H9 (cell line): ENCODE results near the gene BRAF. TPM values are rescaled to one million over a fixed set of nuclear protein-coding genes. Genes with fewer than 3 reads are reported as not detected.

Experiments used
- DNase-seq: peaks from one replicate; pipeline ENCODE4 v3.0.0-alpha.2; 2017
- H2AFZ ChIP-seq: one replicate; pipeline ENCODE4 v1.6.1; 2013; ENCODE audit warnings: mild to moderate bottlenecking, low read length, control low read depth, moderate library complexity
- H2AK5ac ChIP-seq: 2 replicates; pipeline ENCODE4 v1.6.1; 2013; ENCODE audit warnings: low read length, control low read depth, mixed read lengths; ENCODE audit not compliant: insufficient read length
- H2BK120ac ChIP-seq: one replicate; pipeline ENCODE4 v1.6.1; 2013; ENCODE audit warnings: low read depth, mild to moderate bottlenecking, low read length, control low read depth, inconsistent platforms; ENCODE audit not compliant: poor library complexity, severe bottlenecking
- H2BK12ac ChIP-seq: 2 replicates; pipeline ENCODE4 v1.6.1; 2013; ENCODE audit warnings: low read length, control low read depth, mixed read lengths, low read depth; ENCODE audit not compliant: insufficient read length
- H2BK15ac ChIP-seq: 2 replicates; pipeline ENCODE4 v1.6.1; 2013; ENCODE audit warnings: low read depth, low read length, control low read depth
- H2BK20ac ChIP-seq: one replicate; pipeline ENCODE4 v1.6.1; 2013; ENCODE audit warnings: low read depth, mild to moderate bottlenecking, low read length, control low read depth, inconsistent platforms; ENCODE audit not compliant: poor library complexity, severe bottlenecking
- H2BK5ac ChIP-seq: 2 replicates; pipeline ENCODE4 v1.6.1; 2013; ENCODE audit warnings: low read length, control low read depth, mixed read lengths; ENCODE audit not compliant: insufficient read length
- H3K14ac ChIP-seq: 2 replicates; pipeline ENCODE4 v1.6.1; 2013; ENCODE audit warnings: low read length, control low read depth; ENCODE audit not compliant: insufficient read depth
- H3K18ac ChIP-seq: 2 replicates; pipeline ENCODE4 v1.6.1; 2013; ENCODE audit warnings: low read depth, mild to moderate bottlenecking, mixed read lengths, low read length, control low read depth; ENCODE audit not compliant: insufficient read length
- H3K23ac ChIP-seq: 2 replicates; pipeline ENCODE4 v1.6.1; 2013; ENCODE audit warnings: low read length, control low read depth, mixed read lengths, low read depth; ENCODE audit not compliant: insufficient read length
- H3K23me2 ChIP-seq: 2 replicates; pipeline ENCODE4 v1.6.1; 2013; ENCODE audit warnings: low read depth, mild to moderate bottlenecking, mixed read lengths, low read length, control low read depth; ENCODE audit not compliant: insufficient read length, poor library complexity, severe bottlenecking
- H3K27ac ChIP-seq: 2 replicates; pipeline ENCODE4 v1.5.1; 2013; ENCODE audit warnings: low read length, control low read depth, mixed read lengths, low read depth; ENCODE audit not compliant: insufficient read length
- H3K27me3 ChIP-seq: 2 replicates; pipeline ENCODE4 v1.6.1; 2013; ENCODE audit warnings: low read length, control low read depth, inconsistent platforms; ENCODE audit not compliant: insufficient read depth
- H3K4ac ChIP-seq: 2 replicates; pipeline ENCODE4 v1.6.1; 2013; ENCODE audit warnings: low read depth, mild to moderate bottlenecking, control low read depth, inconsistent platforms, low read length, moderate library complexity
- H3K4me1 ChIP-seq: 2 replicates; pipeline ENCODE4 v1.6.1; 2013; ENCODE audit warnings: low read length, control low read depth, inconsistent platforms; ENCODE audit not compliant: insufficient read depth
- H3K4me2 ChIP-seq: 2 replicates; pipeline ENCODE4 v1.6.1; 2013; ENCODE audit warnings: low read length, control low read depth, mixed read lengths; ENCODE audit not compliant: insufficient read length, insufficient read depth
- H3K56ac ChIP-seq: 2 replicates; pipeline ENCODE4 v1.6.1; 2013; ENCODE audit warnings: low read depth, mild to moderate bottlenecking, mixed read lengths, low read length, control low read depth; ENCODE audit not compliant: insufficient read length
- H3K79me1 ChIP-seq: 2 replicates; pipeline ENCODE4 v1.6.1; 2013; ENCODE audit warnings: low read depth, mild to moderate bottlenecking, moderate library complexity, low read length, control low read depth, inconsistent platforms; ENCODE audit not compliant: insufficient read depth, poor library complexity, severe bottlenecking
- H3K79me2 ChIP-seq: 2 replicates; pipeline ENCODE4 v1.6.1; 2013; ENCODE audit warnings: low read length, control low read depth, inconsistent platforms; ENCODE audit not compliant: insufficient read depth
- H3K9ac ChIP-seq: 2 replicates; pipeline ENCODE4 v1.6.1; 2013; ENCODE audit warnings: low read length, control low read depth, mixed read lengths; ENCODE audit not compliant: insufficient read length; ENCODE audit errors: extremely low read depth
- H3K9me3 ChIP-seq: one replicate; pipeline ENCODE4 v1.6.1; 2013; ENCODE audit warnings: low read depth, low read length, inconsistent platforms; ENCODE audit not compliant: control insufficient read depth
- H3T11ph ChIP-seq: one replicate; pipeline ENCODE4 v1.6.1; 2013; ENCODE audit warnings: mild to moderate bottlenecking, low read length, control low read depth, inconsistent platforms
- H4K20me1 ChIP-seq: one replicate; pipeline ENCODE4 v1.6.1; 2013; ENCODE audit not compliant: control insufficient read depth, insufficient read length, insufficient read depth
- H4K5ac ChIP-seq: 2 replicates; pipeline ENCODE4 v1.6.1; 2013; ENCODE audit warnings: low read depth, mild to moderate bottlenecking, mixed read lengths, low read length, control low read depth; ENCODE audit not compliant: insufficient read length
- H4K8ac ChIP-seq: replicated peaks from 2 replicates; pipeline ENCODE4 v1.6.1; 2013; ENCODE audit warnings: low read length, control low read depth, mixed read lengths, low read depth; ENCODE audit not compliant: insufficient read length
- H4K91ac ChIP-seq: 2 replicates; pipeline ENCODE4 v1.6.1; 2013; ENCODE audit warnings: low read depth, mild to moderate bottlenecking, moderate library complexity, mixed read lengths, low read length, control low read depth; ENCODE audit not compliant: insufficient read length
- H3K27ac Mint-ChIP-seq, 3 experiments: 2 replicates in 2 of 3; 3 replicates in 1 of 3; pipeline ENCODE4 v1.8.0; 2020 to 2021; ENCODE audit warnings: mixed read lengths in 3 of 3, mild to moderate bottlenecking in 1 of 3, moderate library complexity in 1 of 3
- H3K27me3 Mint-ChIP-seq: 2 replicates; pipeline ENCODE4 v1.8.0; 2021; ENCODE audit warnings: low read depth, mild to moderate bottlenecking, moderate library complexity, mixed read lengths
- H3K36me3 Mint-ChIP-seq, 3 experiments: 2 replicates in 2 of 3; 3 replicates in 1 of 3; pipeline ENCODE4 v1.8.0; 2020 to 2021; ENCODE audit warnings: low read depth in 3 of 3, mixed read lengths in 3 of 3; ENCODE audit not compliant: insufficient read depth in 1 of 3
- H3K4me1 Mint-ChIP-seq, 2 experiments: 2 replicates each; pipeline ENCODE4 v1.8.0; 2020; ENCODE audit warnings: mixed read lengths in 2 of 2
- H3K4me3 Mint-ChIP-seq, 2 experiments: 2 replicates in 1 of 2; 3 replicates in 1 of 2; pipeline ENCODE4 v1.8.0; 2020 to 2021; ENCODE audit warnings: mild to moderate bottlenecking in 2 of 2, mixed read lengths in 2 of 2, moderate library complexity in 1 of 2
- H3K9me3 Mint-ChIP-seq, 2 experiments: 2 replicates in 1 of 2; 3 replicates in 1 of 2; pipeline ENCODE4 v1.8.0; 2020; ENCODE audit warnings: mild to moderate bottlenecking in 2 of 2, mixed read lengths in 2 of 2, moderate library complexity in 1 of 2
- CTCF ChIP-seq: fragments of 200-600 bp; sonication (generic); conservative IDR thresholded peaks from 3 replicates; pipeline ENCODE4 v1.8.0; 2021; ENCODE audit warnings: antibody characterized with exemption, mild to moderate bottlenecking
- WGBS: extraction: QIAGEN DNeasy Blood & Tissue Kit; methylation state at CpG from one replicate; pipeline ENCODE4 v1.1.7; 2013; ENCODE audit warnings: missing lambda C conversion rate, low lambda C conversion rate, mixed read lengths; ENCODE audit not compliant: insufficient read length; ENCODE audit errors: extremely low coverage; 5-methylcytosine and 5-hydroxymethylcytosine counted together
- total RNA-seq: library from RNA; stranded (reverse); gene quantifications from 2 replicates; pipeline ENCODE4 v1.2.1, GENCODE V29; 2021

The BRAF gene
- total RNA-seq, 1 experiment from 2014 or later = 32.9 TPM

GRCh38 chr7:140719721-140720120 is 205.0 kb downstream of the BRAF start:
- TF ChIP-seq CTCF = no peak
- Histone ChIP-seq H4K91ac (no peak overlapping the region), H3K79me1 (no peaks in the 10 kb centered on the region), H2BK5ac (no peak overlapping the region), H3K9me3 (no peaks in the 10 kb centered on the region), H3K56ac (no peak overlapping the region), H3K4me2 (no peak overlapping the region), H3K79me2 (no peaks in the 10 kb centered on the region), H2BK120ac (no peak overlapping the region), H4K8ac (no peak overlapping the region), H3K14ac (no peak overlapping the region), H3K23ac (no peak overlapping the region), H2AK5ac (no peak overlapping the region), H3K9ac (no peak overlapping the region), H4K5ac (no peak overlapping the region), H3K23me2 (no peaks in the 10 kb centered on the region), H2AFZ (no peak overlapping the region), H2BK12ac (no peak overlapping the region), H3K27ac (no peak overlapping the region), H3K27me3 (no peaks in the 10 kb centered on the region), H3T11ph (no peak overlapping the region), H2BK15ac (no peak overlapping the region), H3K18ac (no peak overlapping the region), H2BK20ac (no peak overlapping the region), H3K4ac (no peak overlapping the region), H3K4me1 (no peaks in the 10 kb centered on the region), H4K20me1 (no peaks in the 10 kb centered on the region)
- H3K4me3 Mint-ChIP-seq = no peak overlapping the region
- H3K9me3 Mint-ChIP-seq = peaks cover under 1 to 1% of the 10 kb centered on the region in 2 experiments; a peak in 4 of 5 replicates
- no CpG with 5 or more reads among the region's 5 CpGs for WGBS
- H3K27ac Mint-ChIP-seq = no peak overlapping the region
- no peak for DNase-seq
- peaks cover 8% of the 10 kb centered on the region in 3 experiments for H3K36me3 Mint-ChIP-seq
- peaks cover 1% of the 10 kb centered on the region; the same call in 1 of the 2 replicates for H3K27me3 Mint-ChIP-seq
- H3K4me1 Mint-ChIP-seq = no peaks in the 10 kb centered on the region
